ENCODE results near the gene HAL. TPM values are rescaled to one million over a fixed set of nuclear protein-coding genes. Genes with fewer than 3 reads are reported as not detected.
A peak's percentile ranks its signal among the peaks of the same experiment; 100 is the strongest.

HAL gene, protein sequence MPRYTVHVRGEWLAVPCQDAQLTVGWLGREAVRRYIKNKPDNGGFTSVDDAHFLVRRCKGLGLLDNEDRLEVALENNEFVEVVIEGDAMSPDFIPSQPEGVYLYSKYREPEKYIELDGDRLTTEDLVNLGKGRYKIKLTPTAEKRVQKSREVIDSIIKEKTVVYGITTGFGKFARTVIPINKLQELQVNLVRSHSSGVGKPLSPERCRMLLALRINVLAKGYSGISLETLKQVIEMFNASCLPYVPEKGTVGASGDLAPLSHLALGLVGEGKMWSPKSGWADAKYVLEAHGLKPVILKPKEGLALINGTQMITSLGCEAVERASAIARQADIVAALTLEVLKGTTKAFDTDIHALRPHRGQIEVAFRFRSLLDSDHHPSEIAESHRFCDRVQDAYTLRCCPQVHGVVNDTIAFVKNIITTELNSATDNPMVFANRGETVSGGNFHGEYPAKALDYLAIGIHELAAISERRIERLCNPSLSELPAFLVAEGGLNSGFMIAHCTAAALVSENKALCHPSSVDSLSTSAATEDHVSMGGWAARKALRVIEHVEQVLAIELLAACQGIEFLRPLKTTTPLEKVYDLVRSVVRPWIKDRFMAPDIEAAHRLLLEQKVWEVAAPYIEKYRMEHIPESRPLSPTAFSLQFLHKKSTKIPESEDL
- total RNA-seq = under 1 TPM; 0.25 TPM

DNA sequence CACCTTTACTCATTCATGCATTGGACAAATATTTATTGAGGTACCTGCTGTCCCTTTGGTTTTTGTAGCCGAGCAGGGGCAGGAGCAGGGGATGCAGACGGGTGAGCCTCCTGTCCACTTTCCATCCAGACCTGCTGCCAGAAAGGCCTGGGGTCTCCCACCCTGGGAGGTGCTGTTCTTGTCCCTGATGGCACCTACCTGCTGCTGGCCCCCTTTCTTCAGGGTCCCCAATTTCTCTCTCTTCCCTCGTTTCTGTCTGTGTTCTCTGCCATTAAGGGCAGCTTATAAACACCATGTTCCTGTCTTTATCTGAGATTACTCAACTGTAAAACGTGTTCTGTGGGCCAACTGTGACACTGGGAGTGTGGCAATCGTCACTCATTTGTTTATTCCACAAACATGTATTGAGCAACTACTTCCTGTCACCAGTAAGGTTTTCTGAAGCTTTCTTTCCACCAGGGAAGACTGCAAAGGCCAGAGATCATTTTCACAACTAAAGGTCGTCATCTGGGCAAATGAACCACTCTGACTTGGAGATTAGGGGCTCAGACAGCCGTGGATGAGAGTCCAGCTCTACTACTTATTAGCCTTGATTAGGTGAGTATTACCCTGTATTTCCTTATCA lies at the start of gene HAL:
Gene HAL, minus strand, starts transcription at position 311 of the 625 bp plus-strand sequence. CDS start 434 bp downstream, outside the sequence.
- ATAC-seq (no peak), DNase-seq (no peak)
- no peaks in the 10 kb centered on the region for H3K36me3 Mint-ChIP-seq (ENCODE audit: low read depth)
- H3K4me1 Mint-ChIP-seq (ENCODE audit: low read depth) = peaks cover 3% of the 10 kb centered on the region
- H3K27ac Mint-ChIP-seq = no peak within 1 kb of the TSS
- no peaks in the 10 kb centered on the region for H3K27me3 Mint-ChIP-seq
- POLR2A ChIA-PET = interaction anchor here (0.6 kb wide), 1 partner anchor 83 kb away, joined by 3 read pairs; no protein-coding TSS in a partner anchor
- no peak within 1 kb of the TSS for H3K4me3 Mint-ChIP-seq
- no peaks in the 10 kb centered on the region for H3K9me3 Mint-ChIP-seq
- TF ChIP-seq CTCF (IDR thresholded peaks at IDR 0.05) = no peak
- intact Hi-C loops (cut with micrococcal nuclease) = loop anchor here (2.0 kb wide), 1 partner anchor 77 kb away; no protein-coding TSS in a partner anchor
- CTCF ChIA-PET = interaction anchor here (4.7 kb wide), 1 partner anchor 78 kb away, joined by 85 read pairs; no protein-coding TSS in a partner anchor

DNA sequence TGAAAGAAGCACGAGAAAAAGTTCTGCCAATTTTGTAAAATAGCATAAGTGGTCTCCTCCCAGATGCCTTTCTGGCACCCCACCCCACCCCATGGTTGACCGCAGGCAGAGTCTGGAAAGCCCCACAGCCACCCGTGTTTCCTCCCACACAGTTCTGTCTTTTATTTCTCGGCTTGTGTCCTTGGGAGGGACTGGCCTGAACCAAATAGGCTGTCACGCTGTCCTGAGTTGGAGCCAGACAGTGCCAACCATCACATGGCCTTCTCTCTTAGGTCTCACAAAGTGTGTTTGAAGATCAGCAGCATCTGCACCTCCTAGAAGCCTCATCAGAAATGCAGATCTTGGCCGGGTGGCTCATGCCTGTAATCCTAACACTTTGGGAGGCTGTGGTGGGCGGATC lies 49.4 kb upstream of the HAL start:
- ChIA-PET POLR2A (interaction anchor here (0.5 to 0.7 kb wide), 2 partner anchors 10 to 38 kb away, joined by 3 read pairs; no protein-coding TSS in a partner anchor), CTCF (no interaction called here)
- Mint-ChIP-seq H3K9me3 (no peaks in the 10 kb centered on the region), H3K27ac (peak overlapping the region; percentile 60), H3K27me3 (no peaks in the 10 kb centered on the region), H3K36me3 (ENCODE audit: low read depth) (no peaks in the 10 kb centered on the region), H3K4me1 (ENCODE audit: low read depth) (peaks cover 39% of the 10 kb centered on the region), H3K4me3 (no peak overlapping the region)
- TF ChIP-seq CTCF (IDR thresholded peaks at IDR 0.05) = no peak
- DNase-seq = no peak
- intact Hi-C loops (cut with micrococcal nuclease) = loop anchor here (5.0 kb wide), 1 partner anchor 152 kb away; no protein-coding TSS in a partner anchor
- no peak for ATAC-seq

- DNase-seq (no peak), ATAC-seq (no peak)
- H3K27me3 Mint-ChIP-seq = no peaks in the 10 kb centered on the region
- H3K4me1 Mint-ChIP-seq (ENCODE audit: low read depth) = peaks cover 39% of the 10 kb centered on the region
- H3K9me3 Mint-ChIP-seq = no peaks in the 10 kb centered on the region
- no peak overlapping the region for H3K27ac Mint-ChIP-seq
- intact Hi-C loops (cut with micrococcal nuclease) = loop anchor here (5.0 kb wide), 1 partner anchor 152 kb away; no protein-coding TSS in a partner anchor
- TF ChIP-seq CTCF (IDR thresholded peaks at IDR 0.05) = no peak
- H3K36me3 Mint-ChIP-seq (ENCODE audit: low read depth) = no peaks in the 10 kb centered on the region
- H3K4me3 Mint-ChIP-seq = no peak overlapping the region
- CTCF ChIA-PET = no interaction called here
- POLR2A ChIA-PET = interaction anchor here (0.7 kb wide), 1 partner anchor 9 kb away, joined by 3 read pairs; no protein-coding TSS in a partner anchor
Observed at GRCh38 chr12:96044943-96045290, 48.8 kb upstream of the HAL start.

GRCh38 chr12:96044017-96044942 lies 48.1 kb upstream of the HAL start:
- H3K36me3 Mint-ChIP-seq (ENCODE audit: low read depth) = no peaks in the 10 kb centered on the region
- POLR2A ChIA-PET = no interaction called here
- intact Hi-C loops (cut with micrococcal nuclease) = no loop called here
- H3K9me3 Mint-ChIP-seq = no peaks in the 10 kb centered on the region
- no peak for ATAC-seq
- TF ChIP-seq CTCF (IDR thresholded peaks at IDR 0.05) = no peak
- peaks cover 39% of the 10 kb centered on the region for H3K4me1 Mint-ChIP-seq (ENCODE audit: low read depth)
- DNase-seq = no peak
- CTCF ChIA-PET = no interaction called here
- no peak overlapping the region for H3K27ac Mint-ChIP-seq
- no peaks in the 10 kb centered on the region for H3K27me3 Mint-ChIP-seq
- H3K4me3 Mint-ChIP-seq = no peak overlapping the region

Measured in activated CD8-positive, alpha-beta T cell treated with anti-CD3 and anti-CD28 coated beads for 36 hours (primary cell).